ENCODE results near the gene DNAJA3.
A peak's percentile ranks its signal among the peaks of the same experiment; 100 is the strongest.
"Not testable (repeated sequence)": the region's sequence is repeated elsewhere in the genome, so short reads cannot be mapped to it uniquely, and the experiment has no call there.

Gene DNAJA3

GRCh38 chr16:4387781-4388180 lies 37.9 kb upstream of the DNAJA3 start:
- DNase-seq = no peak

- no peak for DNase-seq
These were observed 37.2 kb upstream of the DNAJA3 start for GRCh38 chr16:4388271-4389021.

GRCh38 chr16:4389051-4389955 lies 36.4 kb upstream of the DNAJA3 start:
- no peak for DNase-seq

GRCh38 chr16:4390266-4391260 lies 35.1 kb upstream of the DNAJA3 start:
- DNase-seq = no peak

- DNase-seq = no peak
These were observed 33.9 kb upstream of the DNAJA3 start for GRCh38 chr16:4391631-4392381.

GRCh38 chr16:4392382-4393239 lies 33.1 kb upstream of the DNAJA3 start:
- no peak for DNase-seq

GRCh38 chr16:4393240-4393600 lies 32.4 kb upstream of the DNAJA3 start:
- no peak for DNase-seq

- DNase-seq = not testable (repeated sequence)
These were observed 31.8 kb upstream of the DNAJA3 start for GRCh38 chr16:4393850-4394249.

GRCh38 chr16:4395055-4395726 lies 30.5 kb upstream of the DNAJA3 start:
- DNase-seq = no peak

- no peak for DNase-seq
These were observed 26.5 kb upstream of the DNAJA3 start for GRCh38 chr16:4399001-4399730.

GRCh38 chr16:4401094-4401501 lies 24.6 kb upstream of the DNAJA3 start:
- DNase-seq = no peak

GRCh38 chr16:4401510-4401909 lies 24.2 kb upstream of the DNAJA3 start:
- DNase-seq = no peak

- DNase-seq = peak; percentile 56 to 65
These were observed 23.1 kb upstream of the DNAJA3 start for GRCh38 chr16:4402439-4403132.

- no peak for DNase-seq
These were observed 22.3 kb upstream of the DNAJA3 start for GRCh38 chr16:4403133-4403949.

GRCh38 chr16:4404247-4404966 lies 21.3 kb upstream of the DNAJA3 start:
- peak in 1 of 2 donors; percentile 42 for DNase-seq

- no peak for DNase-seq
These were observed 20.5 kb upstream of the DNAJA3 start for GRCh38 chr16:4404967-4405696.

All from CD4-positive, alpha-beta T cell treated with Interleukin-1 beta for 1 hour (primary cell).